Measurements from ENCODE around the gene PPP1R14C.

The PPP1R14C gene

DNA sequence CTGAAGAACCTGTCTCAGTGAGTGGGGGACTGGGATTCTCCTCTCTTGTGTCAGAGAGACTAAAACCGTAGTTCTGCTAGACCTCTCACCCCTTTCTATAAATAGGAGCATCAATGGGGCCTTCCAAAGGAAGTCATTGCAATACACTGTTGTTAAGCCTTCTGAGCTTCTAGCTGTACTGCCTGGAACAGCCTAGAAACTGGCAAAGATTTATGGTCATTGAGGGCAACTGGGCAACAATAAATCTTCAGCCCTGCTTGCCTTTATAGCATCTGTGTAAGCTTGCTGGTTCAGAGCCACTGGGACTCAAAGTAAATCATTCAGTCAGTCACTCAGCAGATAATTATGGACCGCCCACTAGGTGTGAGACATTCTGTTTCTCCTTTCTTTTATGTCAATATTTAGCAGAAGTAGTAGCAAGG is 53.2 kb downstream of the PPP1R14C start:
- DNase-seq (ENCODE audit: low read depth, low spot score), result no peak

DNA sequence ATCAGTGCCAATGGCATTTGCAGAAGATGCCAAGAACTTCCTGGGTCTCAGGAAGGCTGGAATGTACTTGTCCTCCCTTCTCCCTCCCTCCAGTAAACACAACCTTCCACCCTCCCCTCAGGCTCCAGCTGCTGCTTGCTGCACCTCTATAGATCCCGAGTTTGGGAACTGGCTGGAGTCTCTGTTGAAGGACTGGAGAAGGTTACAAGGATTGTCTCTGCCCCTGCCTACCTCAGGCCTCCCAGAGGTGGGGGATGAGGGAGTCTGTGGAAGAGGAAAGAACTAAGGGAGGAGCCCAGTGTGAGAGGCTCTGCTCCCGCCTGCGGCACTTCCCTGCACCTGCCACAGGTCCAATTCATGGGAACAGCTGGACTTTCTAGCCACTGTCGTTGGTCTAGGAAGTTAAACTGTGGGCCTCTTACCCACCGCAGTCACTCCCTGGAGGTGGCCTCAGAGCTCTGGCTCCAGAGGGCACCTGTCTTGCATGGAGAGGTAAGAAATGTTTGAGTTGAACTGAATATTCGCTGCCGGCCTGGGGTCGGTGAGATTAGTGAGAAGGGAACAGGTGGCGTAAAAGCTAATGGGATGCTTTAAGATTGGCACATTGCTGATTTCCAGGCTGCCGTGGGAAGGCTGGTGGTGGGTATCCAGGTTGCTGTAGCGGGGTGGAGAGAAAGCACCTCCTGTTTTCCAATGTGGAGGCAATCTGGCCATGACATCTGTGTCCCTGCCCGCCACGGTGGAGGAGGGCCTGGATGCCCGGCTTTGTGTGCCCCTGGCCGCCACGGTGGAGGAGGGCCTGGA is 54.3 kb downstream of the PPP1R14C start:
- DNase-seq (ENCODE audit: low read depth, low spot score), result no peak

DNA sequence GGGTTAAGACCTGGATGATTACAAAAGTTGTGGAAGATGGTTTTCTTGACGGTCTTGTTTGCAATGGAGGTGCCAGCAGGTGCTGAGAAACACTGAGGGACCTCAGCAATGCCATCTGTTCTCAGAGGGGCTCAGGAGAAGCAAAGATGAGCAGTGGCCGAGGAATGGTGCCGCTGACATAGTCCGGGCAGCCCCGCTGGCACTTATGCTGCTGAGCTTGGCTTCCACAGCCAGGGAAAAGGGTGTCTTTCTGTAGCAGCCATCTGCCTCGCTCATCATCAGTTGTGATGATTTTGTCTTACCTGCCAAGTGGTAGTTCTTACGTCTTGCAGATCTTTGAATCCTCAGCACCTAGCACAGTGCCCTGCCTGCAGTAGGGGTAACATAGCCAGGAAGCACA is 55.7 kb downstream of the PPP1R14C start:
- DNase-seq (ENCODE audit: low read depth, low spot score), result no peak

DNA sequence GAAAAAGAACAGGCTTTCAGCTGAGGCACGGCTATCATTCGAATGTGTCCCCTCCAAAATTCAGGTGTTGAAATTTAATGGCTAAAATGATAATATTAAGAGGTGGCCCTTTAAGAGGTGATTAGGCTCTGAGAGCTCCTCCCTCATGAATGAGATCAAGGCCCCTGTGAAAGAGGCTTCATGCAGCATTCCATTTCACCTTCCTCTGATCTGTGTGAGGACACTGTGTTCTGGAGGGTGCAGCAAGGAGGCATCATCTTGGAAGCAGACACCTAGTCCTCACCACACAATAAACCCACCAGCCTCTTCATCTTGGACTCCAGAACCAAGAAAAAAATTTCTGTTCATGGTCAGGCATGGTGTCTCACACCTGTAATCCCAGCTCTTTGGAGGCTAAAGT is 56.4 kb downstream of the PPP1R14C start:
- no peak for DNase-seq (ENCODE audit: low read depth, low spot score)

DNA sequence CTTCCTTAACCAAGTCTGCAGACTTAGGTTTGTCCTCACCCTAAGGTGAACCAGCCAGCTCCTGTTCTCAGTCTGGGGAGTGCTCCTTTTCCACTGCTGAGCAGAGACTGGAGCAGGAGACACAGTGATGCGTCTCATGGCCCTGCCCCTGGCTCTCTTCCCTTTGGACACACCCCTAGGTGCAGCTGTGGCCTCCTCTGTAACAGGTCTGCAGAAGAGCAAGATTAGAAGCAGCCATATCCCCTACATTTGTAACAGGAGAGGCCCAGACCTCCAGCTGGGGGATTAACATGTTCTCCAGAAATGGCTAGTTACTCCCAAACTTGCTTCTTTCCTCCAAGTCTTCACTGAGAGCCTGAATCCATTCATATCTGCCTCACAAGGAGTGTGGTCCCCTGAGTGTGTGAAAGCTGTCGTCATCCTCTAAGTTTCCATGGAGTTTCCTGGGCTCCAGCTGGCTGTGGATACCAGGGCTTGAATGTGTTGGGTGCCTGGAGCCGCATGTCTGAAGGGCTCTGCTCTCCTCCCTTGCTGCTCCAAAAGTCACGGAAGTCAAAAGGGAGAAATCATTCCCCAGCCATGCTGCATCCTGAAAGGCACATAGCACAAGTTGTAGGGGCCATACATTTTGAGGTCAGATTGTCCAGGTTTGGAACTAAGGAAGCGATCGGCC is 57.7 kb downstream of the PPP1R14C start:
- DNase-seq (ENCODE audit: low read depth, low spot score), result no peak

DNA sequence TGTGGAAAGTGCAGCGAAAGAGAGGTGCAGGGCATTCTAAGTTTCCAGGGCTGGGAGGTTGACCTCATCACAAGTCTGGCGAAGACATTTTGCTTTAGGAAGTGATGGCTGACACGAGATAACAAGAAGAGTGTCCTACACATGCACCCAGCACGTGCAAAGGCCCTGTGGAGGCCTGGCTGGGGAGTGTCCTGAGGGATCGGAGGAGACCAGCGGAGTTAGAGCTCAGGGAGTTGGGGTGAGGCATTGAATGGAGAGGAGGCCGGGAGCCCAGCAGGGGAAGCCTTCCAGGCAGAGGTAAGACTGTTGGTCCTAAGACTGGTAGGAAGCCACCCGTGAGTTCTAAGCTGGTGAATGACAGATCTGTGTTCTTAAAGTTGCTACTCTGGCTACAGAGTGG is 58.4 kb downstream of the PPP1R14C start:
- DNase-seq (ENCODE audit: low read depth, low spot score), result no peak

DNA sequence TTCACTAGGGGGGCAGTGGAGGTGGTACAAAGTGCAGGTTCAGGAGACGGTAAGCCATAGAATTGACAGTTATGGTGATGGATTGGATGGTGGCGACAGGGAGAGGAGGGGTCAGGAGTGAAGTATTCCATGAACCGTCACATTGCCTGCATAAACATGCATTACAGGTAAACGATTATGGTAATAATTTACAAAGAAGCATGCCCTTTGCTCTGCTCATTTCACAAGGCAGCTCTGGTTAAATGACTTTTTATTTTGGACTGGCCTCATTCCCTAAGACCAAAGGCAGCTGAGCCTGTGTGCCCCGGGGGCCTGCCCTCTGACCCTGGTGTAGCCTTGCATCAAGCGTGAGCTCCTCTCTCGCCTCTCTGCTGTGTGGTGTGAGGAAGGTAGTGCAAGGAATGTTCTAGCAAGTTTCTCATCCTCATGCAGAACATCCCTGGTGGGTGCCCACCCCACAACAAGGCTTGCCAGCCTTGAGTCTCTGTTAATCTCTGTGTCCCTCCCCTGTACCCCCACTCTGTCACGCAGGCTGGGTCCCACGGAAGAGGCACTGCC is 59.0 kb downstream of the PPP1R14C start:
- DNase-seq (ENCODE audit: low read depth, low spot score), result no peak

DNA sequence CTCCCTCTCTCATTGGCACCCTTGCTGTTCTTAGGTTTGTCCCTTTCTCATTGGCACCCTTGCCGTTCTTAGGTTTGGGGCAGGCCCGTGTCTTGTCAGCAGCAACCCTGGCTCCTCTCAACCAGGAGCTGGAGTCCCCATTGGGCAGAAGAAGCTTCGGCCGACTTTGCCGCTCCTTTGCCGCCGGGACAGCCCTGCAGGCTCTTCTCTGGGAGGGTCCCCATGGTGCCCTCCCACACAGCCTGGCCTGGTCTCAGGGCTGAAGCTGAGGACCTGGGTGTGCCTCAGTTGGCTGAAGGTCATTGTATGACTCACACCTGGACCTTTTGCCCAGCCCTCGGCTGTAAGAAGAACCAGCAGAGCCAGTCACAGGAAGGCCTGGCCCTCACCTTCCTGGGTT is 59.6 kb downstream of the PPP1R14C start:
- DNase-seq (ENCODE audit: low read depth, low spot score), result no peak

DNA sequence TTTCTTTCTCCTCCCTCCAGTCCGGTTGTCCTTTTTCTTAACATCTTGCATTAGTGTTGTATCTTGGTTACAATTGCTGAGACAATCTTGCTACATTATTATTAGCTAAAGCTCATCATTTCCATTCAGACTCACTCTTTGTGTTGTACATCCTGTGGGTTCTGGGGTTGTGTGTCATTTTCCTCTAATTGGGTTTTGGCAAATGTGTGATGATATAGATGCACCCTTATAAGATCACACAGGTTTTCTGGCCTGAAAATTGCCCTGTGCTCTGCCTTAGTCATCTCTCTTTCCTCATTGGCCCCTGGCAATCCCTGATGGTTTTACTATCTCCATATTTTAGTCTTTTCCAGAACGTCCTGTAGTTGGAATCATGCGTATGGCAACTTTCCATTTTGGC is 60.1 kb downstream of the PPP1R14C start:
- DNase-seq (ENCODE audit: low read depth, low spot score), result no peak

DNA sequence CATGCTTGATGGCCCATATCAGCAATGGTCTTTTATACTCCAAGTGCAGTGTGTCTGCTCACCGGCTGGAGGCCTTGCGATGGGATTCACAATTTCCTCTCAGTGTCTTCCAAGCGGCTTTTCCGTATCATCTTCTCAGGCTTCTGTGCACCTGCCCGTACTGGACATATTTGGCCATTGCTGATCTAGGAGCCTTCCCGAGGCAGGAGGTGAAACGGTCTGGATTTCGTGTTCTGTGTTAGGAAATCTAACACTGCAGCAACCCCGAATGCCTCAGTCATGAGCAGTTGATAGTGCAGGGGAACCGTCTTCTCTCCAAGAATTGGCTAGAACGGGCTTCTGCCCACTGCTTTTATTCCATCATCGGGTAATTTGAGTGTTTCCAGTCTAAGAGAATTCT is 60.5 kb downstream of the PPP1R14C start:
- DNase-seq (ENCODE audit: low read depth, low spot score), result no peak

DNA sequence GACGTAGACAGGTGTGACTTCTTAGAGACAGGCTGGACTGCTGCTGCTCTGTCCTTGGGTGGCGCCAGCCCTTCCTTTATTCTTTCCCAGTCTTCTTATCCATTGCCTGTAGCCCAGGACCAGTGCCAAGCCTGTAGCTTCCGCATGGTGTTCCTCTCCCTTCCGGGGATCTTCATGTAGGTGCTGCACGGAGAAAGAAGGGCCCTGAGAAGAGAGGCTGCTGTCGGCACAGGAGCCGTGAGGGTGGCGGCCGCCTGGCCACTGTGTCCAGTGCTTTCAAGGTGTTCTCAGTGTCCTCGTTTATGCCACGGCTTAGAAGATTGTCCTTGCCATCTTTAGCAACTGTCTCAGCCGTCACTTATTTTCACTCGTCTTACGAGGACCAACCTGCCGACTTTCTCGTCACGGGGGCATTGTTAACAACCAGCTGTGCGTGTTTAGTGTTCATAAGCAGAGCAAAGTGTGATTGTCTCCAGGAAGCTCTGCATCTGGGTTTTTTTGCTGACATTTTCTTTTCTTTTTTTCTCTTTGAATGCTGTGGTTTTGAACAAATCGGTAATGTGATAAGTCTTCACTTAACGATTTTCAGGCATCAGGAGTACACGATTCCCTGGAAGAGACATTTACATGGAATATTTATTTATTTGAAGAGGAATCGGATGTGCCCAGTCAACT is 61.2 kb downstream of the PPP1R14C start:
- no peak for DNase-seq (ENCODE audit: low read depth, low spot score)

DNA sequence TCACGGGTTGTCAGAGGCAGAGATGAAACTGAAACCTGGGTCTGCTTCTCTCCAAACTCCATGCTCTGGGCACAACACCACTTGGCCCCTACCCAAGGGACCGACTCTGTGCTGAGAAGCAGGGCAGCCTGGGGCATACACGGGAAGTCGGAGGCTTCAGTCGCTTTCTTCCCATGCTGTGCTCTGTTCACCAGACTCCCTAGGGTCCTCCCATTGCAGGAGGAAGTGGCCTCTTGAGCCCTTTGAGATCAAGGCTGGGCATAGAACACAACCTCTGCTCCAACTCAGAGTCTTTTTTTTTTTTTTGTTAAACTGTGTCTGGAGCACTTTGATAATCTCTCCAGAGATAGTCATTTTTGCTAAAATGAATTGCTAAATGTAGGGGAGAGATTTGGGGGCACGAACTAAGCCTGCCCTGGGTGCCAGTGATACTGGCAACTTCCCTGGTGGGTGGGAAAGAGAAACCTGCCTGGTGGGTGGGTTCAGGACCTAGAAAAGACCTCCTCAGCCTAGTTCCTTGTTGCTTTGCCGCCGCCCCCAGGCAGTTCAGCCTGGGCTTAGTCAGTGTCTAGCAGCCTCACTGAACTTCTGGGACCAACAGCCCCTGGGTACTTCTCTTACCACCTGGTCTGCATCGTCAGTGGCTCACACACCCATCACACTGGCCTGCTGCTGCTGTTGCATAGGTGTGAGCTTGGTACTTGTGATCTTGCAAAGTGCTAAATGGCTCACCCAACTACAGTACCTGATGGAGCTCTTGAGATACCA is 62.0 kb downstream of the PPP1R14C start:
- DNase-seq (ENCODE audit: low read depth, low spot score), result no peak

DNA sequence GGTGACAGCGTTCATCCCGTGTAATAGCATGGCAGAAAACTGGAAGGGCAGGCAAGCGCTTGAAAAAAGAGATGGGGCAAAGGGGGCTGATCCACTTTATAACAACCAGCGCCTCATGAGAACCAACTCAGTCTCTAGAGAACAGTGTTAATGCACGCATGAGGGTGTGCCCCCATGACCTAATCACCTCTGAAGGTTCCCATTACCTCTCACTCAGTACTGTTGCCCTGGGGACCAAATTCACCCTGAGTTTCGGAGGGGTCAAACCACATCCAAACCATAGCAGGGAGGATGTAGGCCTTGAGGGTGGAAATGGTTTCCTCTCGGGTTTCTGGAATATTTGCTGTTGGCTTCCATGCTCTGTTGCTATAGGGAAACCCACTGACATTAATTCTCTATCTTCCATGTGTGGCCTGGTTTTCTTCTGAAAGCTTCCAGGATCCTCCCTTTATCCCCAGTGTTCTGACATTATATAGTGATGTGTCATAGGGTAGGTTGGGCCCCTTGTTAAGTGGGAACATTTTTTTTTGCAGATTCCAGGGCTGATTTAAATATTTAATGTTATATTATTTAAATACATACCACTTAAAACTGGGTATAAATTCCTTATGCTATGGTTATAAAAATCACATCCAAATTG is 65.2 kb downstream of the PPP1R14C start:
- no peak for DNase-seq (ENCODE audit: low read depth, low spot score)

DNA sequence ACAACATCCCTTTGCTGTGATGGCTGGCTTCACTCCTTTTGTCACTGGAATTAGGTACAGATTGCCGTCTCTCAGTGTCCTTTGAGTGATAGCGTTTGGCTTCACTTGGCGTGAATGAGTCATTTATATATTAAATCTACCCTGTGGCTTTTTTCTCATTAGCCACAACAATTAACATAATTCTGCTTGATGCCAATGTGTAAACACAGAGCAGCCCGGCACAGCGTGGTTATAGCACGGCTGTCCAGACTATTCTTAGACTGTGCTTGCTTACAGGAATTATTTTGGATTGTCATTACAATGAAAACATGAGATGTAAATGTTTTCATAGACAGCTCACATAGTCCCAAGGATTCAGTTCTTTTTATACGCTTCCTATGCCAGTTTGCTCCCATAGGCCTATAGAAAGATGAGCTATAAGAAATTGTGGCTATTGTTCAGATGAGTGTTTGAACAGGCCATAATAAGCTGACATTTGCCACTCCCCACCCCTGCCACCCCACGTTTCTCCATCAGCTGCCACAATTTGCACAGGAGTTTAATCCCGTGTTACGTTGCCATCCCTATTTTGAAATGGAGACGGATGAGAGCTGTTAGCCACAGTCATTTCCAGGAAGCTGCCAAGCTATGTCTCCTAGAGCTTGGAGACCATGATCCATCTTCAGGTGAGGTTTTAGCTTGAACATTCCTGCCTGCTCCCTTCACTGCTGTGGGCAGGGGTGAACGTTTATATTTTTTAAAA is 65.9 kb downstream of the PPP1R14C start:
- no peak for DNase-seq (ENCODE audit: low read depth, low spot score)

DNA sequence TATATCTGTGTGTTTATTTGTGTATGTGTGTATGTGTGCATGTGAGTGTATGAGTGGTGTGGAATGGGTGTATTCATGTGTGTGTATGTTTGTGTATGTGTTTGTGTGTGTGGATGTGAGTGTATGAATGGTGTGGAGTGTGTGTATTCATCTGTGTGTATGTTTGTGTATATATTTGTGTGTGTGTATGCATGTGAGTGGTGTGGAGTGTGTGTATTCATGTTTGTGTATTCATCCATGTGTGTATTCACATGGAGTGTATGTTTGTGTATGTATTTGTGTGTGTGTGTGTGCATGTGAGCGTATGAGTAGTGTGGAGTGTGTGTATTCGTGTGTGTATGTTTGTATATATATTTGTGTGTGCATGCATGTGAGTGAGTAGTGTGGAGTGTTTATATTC is 66.6 kb downstream of the PPP1R14C start:
- DNase-seq (ENCODE audit: low read depth, low spot score), result no peak

DNA sequence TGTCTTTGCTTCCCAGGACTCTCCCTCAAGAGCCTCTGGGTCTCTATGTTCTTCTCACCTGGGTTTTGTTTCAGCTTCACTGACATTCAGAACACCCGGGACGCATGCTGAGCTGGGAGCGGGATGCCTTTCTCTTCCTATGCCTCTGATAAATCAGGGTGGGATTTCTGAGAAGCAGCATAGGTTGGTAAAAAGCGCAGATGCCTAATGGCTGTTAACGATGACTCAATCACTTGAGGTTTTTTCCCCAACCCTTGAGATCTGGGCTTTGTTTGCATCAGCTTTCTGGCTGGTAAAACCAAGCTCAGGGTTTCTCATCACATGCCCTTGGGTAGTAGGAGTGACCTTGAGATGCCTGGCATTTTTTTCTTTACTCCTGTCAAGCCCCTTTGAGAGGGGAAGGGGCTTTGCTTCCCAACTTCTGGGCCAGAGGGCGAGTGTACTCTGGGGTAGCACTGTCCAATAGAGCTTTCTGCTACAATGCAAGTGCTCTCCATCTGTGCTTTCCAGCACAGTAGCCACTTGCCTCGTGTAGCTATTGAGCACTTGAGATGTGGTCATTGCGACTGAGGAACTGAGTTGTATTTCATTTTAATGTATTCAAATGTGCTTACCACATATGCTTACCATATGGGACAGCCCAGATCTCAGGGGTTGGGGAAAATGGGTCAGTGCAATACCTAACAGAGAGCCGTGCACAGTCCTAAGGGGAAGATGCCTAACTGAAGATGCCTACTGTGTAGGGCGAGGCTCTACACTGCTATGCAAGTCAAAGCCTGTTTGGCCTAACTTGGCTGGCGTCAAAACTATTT is 69.1 kb downstream of the PPP1R14C start:
- DNase-seq (ENCODE audit: low read depth, low spot score), result no peak

DNA sequence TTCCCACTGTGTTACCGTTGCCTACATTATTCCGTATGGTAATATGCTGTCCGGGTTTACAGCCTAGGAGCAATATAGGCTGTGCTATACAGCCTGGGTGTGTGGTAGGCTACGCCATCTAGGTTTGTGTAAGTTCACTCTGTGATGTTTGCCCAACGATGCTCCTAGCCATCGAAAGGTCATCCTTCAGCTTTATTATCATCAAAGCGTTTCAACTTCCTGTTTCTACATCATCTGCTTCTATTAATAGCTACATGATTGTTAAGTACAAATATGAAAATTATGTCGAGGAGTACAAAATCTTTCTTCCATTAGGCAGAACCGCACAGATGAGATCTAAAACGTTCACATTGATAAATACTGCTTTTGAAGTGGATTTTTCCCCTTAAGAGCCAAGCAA is 69.9 kb downstream of the PPP1R14C start:
- no peak for DNase-seq (ENCODE audit: low read depth, low spot score)

DNA sequence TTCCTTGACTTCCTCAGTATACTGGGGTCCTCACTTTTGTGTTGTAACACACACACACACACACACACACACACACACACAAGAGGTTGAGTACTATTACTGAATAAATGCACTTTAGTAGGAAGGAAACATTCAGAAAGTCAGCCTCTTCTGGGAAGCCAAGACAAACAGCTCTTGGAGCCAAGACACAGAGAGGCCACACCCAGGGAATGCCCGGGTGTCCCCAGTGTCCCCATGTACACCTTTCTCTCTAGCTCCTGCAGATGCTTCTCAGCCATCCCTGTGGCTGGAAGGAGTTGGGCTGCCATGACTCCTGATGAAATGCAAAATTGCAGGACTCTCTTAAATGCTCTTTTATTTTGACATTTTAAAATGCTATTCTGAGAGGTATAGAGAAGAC is 70.5 kb downstream of the PPP1R14C start:
- no peak for DNase-seq (ENCODE audit: low read depth, low spot score)

DNA sequence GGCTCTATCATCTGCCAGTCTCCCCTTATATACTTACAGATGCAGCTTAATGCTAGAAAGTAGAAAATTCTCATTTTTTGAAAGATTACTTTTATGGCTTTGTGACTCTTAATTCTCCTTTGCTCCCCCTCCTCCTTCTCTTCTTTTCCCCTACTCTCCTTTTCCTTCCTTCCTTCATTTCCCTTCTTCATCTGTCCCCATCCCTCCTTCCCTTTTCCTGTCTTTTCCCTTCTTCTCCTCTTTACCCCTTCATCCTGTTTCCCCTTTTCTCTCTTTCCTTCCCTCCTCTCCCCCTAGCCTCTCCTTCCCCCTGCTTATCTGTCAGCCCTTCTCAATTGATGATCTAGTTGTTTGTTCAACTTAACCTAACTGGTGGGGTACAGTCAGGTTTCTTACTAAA is 71.5 kb downstream of the PPP1R14C start:
- DNase-seq (ENCODE audit: low read depth, low spot score), result no peak
